Measurements from ENCODE around the gene ENGASE. TPM values are rescaled to one million over a fixed set of nuclear protein-coding genes. Genes with fewer than 3 reads are reported as not detected.

ENGASE gene
- total and polyA plus RNA-seq, 2 of the 8 experiments (the other 6 are each of a cell fraction or from before 2014, with no cell fraction given) = 9.3 to 36.1 TPM

- DNase-seq (ENCODE audit: low read depth in 1 of 2, low spot score in 2 of 2) (no peak), FAIRE-seq (no peak)
- Histone ChIP-seq H4K91ac (replicated peaks; ENCODE audit: insufficient read length, low read length) (no peak overlapping the region), H3K23me2 (ENCODE audit: low read depth, low read length) (no peaks in the 10 kb centered on the region), H3K9ac (replicated peaks in 1 of 4; ENCODE audit: extremely low read depth in 1 of 4, low read depth in 3 of 4, low read length in 3 of 4) (no peak overlapping the region), H2AFZ (ENCODE audit: low read length) (no peak overlapping the region), H2BK12ac (ENCODE audit: low read depth, low read length) (no peak overlapping the region), H3K27me3 (replicated peaks in 1 of 4; ENCODE audit: control insufficient read depth in 3 of 4, extremely low read depth in 1 of 4, insufficient read depth in 3 of 4, low read length in 3 of 4) (no peaks in the 10 kb centered on the region), H3K4ac (replicated peaks; ENCODE audit: insufficient read length, low read depth, low read length) (no peak overlapping the region), H2BK120ac (replicated peaks; ENCODE audit: low read depth, low read length) (no peak overlapping the region), H3K27ac (ENCODE audit: low read depth, low read length) (no peak overlapping the region), H3K14ac (ENCODE audit: insufficient read length) (no peak overlapping the region), H3K4me2 (ENCODE audit: insufficient read depth in 1 of 2, low read depth in 2 of 2, low read length in 2 of 2) (no peak overlapping the region), H4K8ac (ENCODE audit: extremely low read depth, insufficient read depth, low read length) (peak overlapping the region; percentile 45; the same call in 1 of the 2 replicates), H3K4me3 (ENCODE audit: extremely low read depth in 1 of 4, insufficient read depth in 2 of 4, low read depth in 3 of 4, low read length in 4 of 4) (no peak overlapping the region), H3K9me3 (ENCODE audit: insufficient read depth in 2 of 2, low read depth in 1 of 2, low read length in 1 of 2) (no peaks in the 10 kb centered on the region), H3K36me3 (ENCODE audit: control insufficient read depth in 2 of 4, insufficient read depth in 4 of 4, low read length in 3 of 4) (peaks cover 0 to 6% (median 0%) of the 10 kb centered on the region in 4 experiments; a peak in 2 of 8 replicates), H2BK15ac (ENCODE audit: low read length) (no peak overlapping the region), H2BK20ac (ENCODE audit: low read length) (no peak overlapping the region), H3K79me2 (ENCODE audit: control insufficient read depth in 1 of 2, insufficient read depth in 2 of 2, low read length in 2 of 2) (no peaks in the 10 kb centered on the region), H3K23ac (ENCODE audit: insufficient read length) (no peak overlapping the region), H4K20me1 (replicated peaks in 1 of 2; ENCODE audit: control insufficient read depth in 1 of 2, insufficient read depth in 2 of 2, low read length in 2 of 2) (peaks cover 3 to 10% of the 10 kb centered on the region in 2 experiments), H4K5ac (ENCODE audit: insufficient read length, low read depth, low read length) (no peak overlapping the region), H3K4me1 (replicated peaks in 1 of 4; ENCODE audit: control insufficient read depth in 3 of 4, insufficient read depth in 4 of 4, low read length in 3 of 4) (no peaks in the 10 kb centered on the region), H3K56ac (replicated peaks; ENCODE audit: insufficient read length, low read depth, low read length) (no peak overlapping the region), H2AK5ac (ENCODE audit: low read depth, low read length) (no peak overlapping the region), H3K18ac (ENCODE audit: extremely low read depth, low read length) (no peak overlapping the region), H2BK5ac (ENCODE audit: low read depth, low read length) (no peak overlapping the region), H3K79me1 (ENCODE audit: low read depth, low read length) (no peaks in the 10 kb centered on the region)
- ChIA-PET POLR2A (ENCODE audit: partially characterized antibody) (interaction anchor here (0.6 to 0.8 kb wide), 2 partner anchors 103 to 602 kb away, joined by 3 read pairs; no protein-coding TSS in a partner anchor), CTCF (ENCODE audit: partially characterized antibody) (interaction anchor here (0.7 to 11.5 kb wide), 20 partner anchors 9 to 561 kb away, joined by 3 to 291 read pairs (median 8); no protein-coding TSS in a partner anchor)
- WGBS, 2 experiments (ENCODE audit: extremely low coverage in 1 of 2, insufficient coverage in 1 of 2, insufficient read length in 1 of 2, insufficient replicate concordance in 2 of 2, low coverage in 1 of 2, low lambda C conversion rate in 2 of 2, missing lambda C conversion rate in 1 of 2) = 78% methylated on average over 8 of the region's 8 CpGs; no CpG with 5 or more reads in 1 of the 2 experiments
- TF ChIP-seq MAFK (IDR thresholded peaks at IDR 0.05; ENCODE audit: low read depth, low read length) (no peak), RXRA (IDR thresholded peaks at IDR 0.05; ENCODE audit: insufficient read depth, low read depth, low read length) (no peak), TCF12 (IDR thresholded peaks at IDR 0.05; ENCODE audit: low read depth, low read length) (no peak), KDM5A (IDR thresholded peaks at IDR 0.05; ENCODE audit: low read length) (no peak), CTCF (IDR thresholded peaks at IDR 0.05; ENCODE audit: control extremely low read depth in 1 of 3, insufficient read depth in 1 of 3, low read depth in 1 of 3, low read length in 3 of 3) (no peak), RAD21 (IDR thresholded peaks at IDR 0.05 in 1 of 2, conservative IDR thresholded peaks at IDR 0.05 in 1 of 2; ENCODE audit: low read depth in 2 of 2, low read length in 2 of 2) (no peak)
Observed at GRCh38 chr17:79088997-79089328, 14.3 kb downstream of the ENGASE start.
